HL-60 (cell line): ENCODE data around the gene IYD.

Experiments
- GABPA ChIP-seq: IDR thresholded peaks from 2 replicates; pipeline ENCODE4 v1.6.1; 2012; ENCODE audit warnings: low read depth
- REST ChIP-seq: IDR thresholded peaks from 2 replicates; pipeline ENCODE4 v1.6.1; 2012; ENCODE audit warnings: low read depth; ENCODE audit not compliant: insufficient replicate concordance
- TF ChIP-seq, protein P1 (sequence below): IDR thresholded peaks from one replicate; pipeline ENCODE4 v1.5.1; 2011; ENCODE audit warnings: low read length, control low read depth, inconsistent platforms; ENCODE audit not compliant: insufficient read depth

GRCh38 chr6:150369408-150369807, 596 bp downstream of the IYD start:
- TF ChIP-seq, protein P1, sequence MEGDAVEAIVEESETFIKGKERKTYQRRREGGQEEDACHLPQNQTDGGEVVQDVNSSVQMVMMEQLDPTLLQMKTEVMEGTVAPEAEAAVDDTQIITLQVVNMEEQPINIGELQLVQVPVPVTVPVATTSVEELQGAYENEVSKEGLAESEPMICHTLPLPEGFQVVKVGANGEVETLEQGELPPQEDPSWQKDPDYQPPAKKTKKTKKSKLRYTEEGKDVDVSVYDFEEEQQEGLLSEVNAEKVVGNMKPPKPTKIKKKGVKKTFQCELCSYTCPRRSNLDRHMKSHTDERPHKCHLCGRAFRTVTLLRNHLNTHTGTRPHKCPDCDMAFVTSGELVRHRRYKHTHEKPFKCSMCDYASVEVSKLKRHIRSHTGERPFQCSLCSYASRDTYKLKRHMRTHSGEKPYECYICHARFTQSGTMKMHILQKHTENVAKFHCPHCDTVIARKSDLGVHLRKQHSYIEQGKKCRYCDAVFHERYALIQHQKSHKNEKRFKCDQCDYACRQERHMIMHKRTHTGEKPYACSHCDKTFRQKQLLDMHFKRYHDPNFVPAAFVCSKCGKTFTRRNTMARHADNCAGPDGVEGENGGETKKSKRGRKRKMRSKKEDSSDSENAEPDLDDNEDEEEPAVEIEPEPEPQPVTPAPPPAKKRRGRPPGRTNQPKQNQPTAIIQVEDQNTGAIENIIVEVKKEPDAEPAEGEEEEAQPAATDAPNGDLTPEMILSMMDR = no peak
- TF ChIP-seq REST (no peak), GABPA (no peak)
